ENCODE measurements around the gene ANO5. TPM values are rescaled to one million over a fixed set of nuclear protein-coding genes. Genes with fewer than 3 reads are reported as not detected.

The ANO5 gene
- total and polyA plus RNA-seq, 2 donors from 2014 or later = 3.5 to 4.2 TPM

GRCh38 chr11:22199243-22199642 is 6.4 kb downstream of the ANO5 start:
- no peak overlapping the region for H3K4me3 ChIP-seq (ENCODE audit: low read length in 3 of 3)
- no peak for TF ChIP-seq CTCF (IDR thresholded peaks at IDR 0.05; ENCODE audit: borderline replicate concordance, extremely low read depth, insufficient read depth)
- H3K9ac ChIP-seq (ENCODE audit: low read length in 3 of 3) = no peak overlapping the region
- DNase-seq = no peak
- peaks cover 0 to 1% (median 0%) of the 10 kb centered on the region in 3 donors for H3K4me1 ChIP-seq (ENCODE audit: control insufficient read depth in 2 of 3, insufficient read depth in 2 of 3, low read depth in 1 of 3, low read length in 3 of 3)
- no peak for FAIRE-seq
- H3K27me3 ChIP-seq (ENCODE audit: control insufficient read depth, insufficient read depth, low read length) = peaks cover 4% of the 10 kb centered on the region
- no peaks in the 10 kb centered on the region for H3K36me3 ChIP-seq (ENCODE audit: control insufficient read depth in 2 of 3, insufficient read depth in 3 of 3, low read length in 3 of 3)
- no peak overlapping the region for H3K27ac ChIP-seq (ENCODE audit: low read depth in 2 of 2, low read length in 2 of 2)
- intact Hi-C loops (cut with DNase I) = no loop called here
- no peaks in the 10 kb centered on the region for H3K9me3 ChIP-seq (ENCODE audit: control insufficient read depth in 2 of 3, insufficient read depth in 1 of 3, low read length in 3 of 3)

- Histone ChIP-seq H3K4me3 (ENCODE audit: low read length in 3 of 3) (no peak overlapping the region), H3K4me1 (ENCODE audit: control insufficient read depth in 2 of 3, insufficient read depth in 2 of 3, low read depth in 1 of 3, low read length in 3 of 3) (no peaks in the 10 kb centered on the region), H3K9me3 (ENCODE audit: control insufficient read depth in 2 of 3, insufficient read depth in 1 of 3, low read length in 3 of 3) (no peaks in the 10 kb centered on the region), H3K27ac (ENCODE audit: low read depth in 2 of 2, low read length in 2 of 2) (no peak overlapping the region), H3K9ac (ENCODE audit: low read length in 3 of 3) (no peak overlapping the region), H3K27me3 (ENCODE audit: control insufficient read depth, insufficient read depth, low read length) (no peaks in the 10 kb centered on the region), H3K36me3 (ENCODE audit: control insufficient read depth in 2 of 3, insufficient read depth in 3 of 3, low read length in 3 of 3) (no peaks in the 10 kb centered on the region)
- FAIRE-seq (no peak), DNase-seq (no peak)
- TF ChIP-seq CTCF (IDR thresholded peaks at IDR 0.05; ENCODE audit: borderline replicate concordance, extremely low read depth, insufficient read depth) = no peak
- intact Hi-C loops (cut with DNase I) = no loop called here
Observed at GRCh38 chr11:22203281-22203680, 10.4 kb downstream of the ANO5 start.

- TF ChIP-seq CTCF (IDR thresholded peaks at IDR 0.05; ENCODE audit: borderline replicate concordance, extremely low read depth, insufficient read depth) = no peak
- intact Hi-C loops (cut with DNase I) = no loop called here
- Histone ChIP-seq H3K27ac (ENCODE audit: low read depth in 2 of 2, low read length in 2 of 2) (no peak overlapping the region), H3K9ac (ENCODE audit: low read length in 3 of 3) (no peak overlapping the region), H3K4me3 (ENCODE audit: low read length in 3 of 3) (no peak overlapping the region), H3K4me1 (ENCODE audit: control insufficient read depth in 2 of 3, insufficient read depth in 2 of 3, low read depth in 1 of 3, low read length in 3 of 3) (no peaks in the 10 kb centered on the region), H3K36me3 (ENCODE audit: control insufficient read depth in 2 of 3, insufficient read depth in 3 of 3, low read length in 3 of 3) (no peaks in the 10 kb centered on the region), H3K9me3 (ENCODE audit: control insufficient read depth in 2 of 3, insufficient read depth in 1 of 3, low read length in 3 of 3) (no peaks in the 10 kb centered on the region), H3K27me3 (ENCODE audit: control insufficient read depth, insufficient read depth, low read length) (no peaks in the 10 kb centered on the region)
- DNase-seq = no peak
- no peak for FAIRE-seq
Observed at GRCh38 chr11:22207162-22207561, 14.3 kb downstream of the ANO5 start.

GRCh38 chr11:22208151-22208858 is 15.4 kb downstream of the ANO5 start:
- no peak for TF ChIP-seq CTCF (IDR thresholded peaks at IDR 0.05; ENCODE audit: borderline replicate concordance, extremely low read depth, insufficient read depth)
- no peak for DNase-seq
- no peaks in the 10 kb centered on the region for H3K9me3 ChIP-seq (ENCODE audit: control insufficient read depth in 2 of 3, insufficient read depth in 1 of 3, low read length in 3 of 3)
- H3K9ac ChIP-seq (ENCODE audit: low read length in 3 of 3) = no peak overlapping the region
- no peaks in the 10 kb centered on the region for H3K36me3 ChIP-seq (ENCODE audit: control insufficient read depth in 2 of 3, insufficient read depth in 3 of 3, low read length in 3 of 3)
- intact Hi-C loops (cut with DNase I) = no loop called here
- H3K4me1 ChIP-seq (ENCODE audit: control insufficient read depth in 2 of 3, insufficient read depth in 2 of 3, low read depth in 1 of 3, low read length in 3 of 3) = no peaks in the 10 kb centered on the region
- no peak overlapping the region for H3K4me3 ChIP-seq (ENCODE audit: low read length in 3 of 3)
- no peak overlapping the region for H3K27ac ChIP-seq (ENCODE audit: low read depth in 2 of 2, low read length in 2 of 2)
- FAIRE-seq = no peak
- no peaks in the 10 kb centered on the region for H3K27me3 ChIP-seq (ENCODE audit: control insufficient read depth, insufficient read depth, low read length)

All from kidney (tissue), 14 donors.